GM18858 (cell line): Measurements from ENCODE around the gene CFTR.

Experiments
- ATAC-seq: cut with Tn5 transposase; IDR thresholded peaks from one replicate; pipeline ENCODE4 v1.9.1; 2021; ENCODE audit not compliant: unreplicated experiment

The CFTR gene

GRCh38 chr7:117645481-117646165 is 165.8 kb downstream of the CFTR start:
- ATAC-seq, result no peak

DNA sequence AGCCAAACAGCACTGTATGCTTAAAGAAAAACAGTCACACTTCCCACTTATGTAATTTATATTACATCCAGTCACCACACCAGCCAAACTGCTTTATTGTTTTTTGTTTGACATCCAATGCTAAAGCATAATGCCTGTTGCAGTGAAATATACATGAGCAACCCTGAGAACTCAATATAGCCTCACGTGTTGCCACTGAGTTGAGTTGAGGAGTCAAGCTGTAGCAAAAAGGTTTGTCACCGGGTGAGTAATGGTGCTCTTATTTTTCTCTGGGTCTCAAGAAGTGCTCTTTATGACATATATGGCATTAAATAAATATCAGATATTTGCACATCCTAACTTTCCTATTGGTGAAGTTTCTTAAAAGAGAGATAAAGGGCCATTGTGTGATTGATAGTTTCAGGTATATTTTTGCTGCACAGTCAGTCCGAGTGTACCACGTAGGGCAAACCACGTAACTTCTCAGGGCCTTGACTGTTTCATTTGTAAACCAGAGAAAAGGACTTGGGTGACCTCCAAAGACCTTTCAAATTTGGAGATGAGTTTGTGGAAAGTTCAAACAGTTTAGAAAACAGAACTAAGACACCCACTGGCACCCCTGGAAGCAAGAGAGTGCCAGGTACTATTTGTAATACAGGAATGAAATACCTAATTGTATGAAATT is 168.5 kb downstream of the CFTR start:
- no peak for ATAC-seq

DNA sequence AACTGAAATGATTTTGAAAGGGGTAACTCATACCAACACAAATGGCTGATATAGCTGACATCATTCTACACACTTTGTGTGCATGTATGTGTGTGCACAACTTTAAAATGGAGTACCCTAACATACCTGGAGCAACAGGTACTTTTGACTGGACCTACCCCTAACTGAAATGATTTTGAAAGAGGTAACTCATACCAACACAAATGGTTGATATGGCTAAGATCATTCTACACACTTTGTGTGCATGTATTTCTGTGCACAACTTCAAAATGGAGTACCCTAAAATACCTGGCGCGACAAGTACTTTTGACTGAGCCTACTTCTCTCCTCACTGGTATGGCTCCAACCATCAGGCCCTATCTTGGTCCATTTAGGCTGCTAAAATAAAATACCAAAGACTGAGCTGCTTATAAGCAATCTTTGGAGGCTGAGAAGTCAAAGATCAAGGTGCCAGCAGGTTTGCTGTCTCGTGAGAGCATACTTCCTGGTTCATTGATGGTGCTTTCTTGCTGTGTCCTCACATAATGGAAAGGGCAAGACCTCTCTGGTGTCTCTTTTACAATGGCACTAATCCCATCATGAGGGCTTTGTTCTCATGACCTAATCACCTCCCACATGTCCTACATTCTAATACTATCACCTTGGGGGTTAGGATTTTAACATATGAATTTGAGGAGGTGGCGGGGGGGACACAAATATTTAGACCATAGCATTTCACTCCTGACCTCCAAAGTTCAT is 173.3 kb downstream of the CFTR start:
- no peak for ATAC-seq

DNA sequence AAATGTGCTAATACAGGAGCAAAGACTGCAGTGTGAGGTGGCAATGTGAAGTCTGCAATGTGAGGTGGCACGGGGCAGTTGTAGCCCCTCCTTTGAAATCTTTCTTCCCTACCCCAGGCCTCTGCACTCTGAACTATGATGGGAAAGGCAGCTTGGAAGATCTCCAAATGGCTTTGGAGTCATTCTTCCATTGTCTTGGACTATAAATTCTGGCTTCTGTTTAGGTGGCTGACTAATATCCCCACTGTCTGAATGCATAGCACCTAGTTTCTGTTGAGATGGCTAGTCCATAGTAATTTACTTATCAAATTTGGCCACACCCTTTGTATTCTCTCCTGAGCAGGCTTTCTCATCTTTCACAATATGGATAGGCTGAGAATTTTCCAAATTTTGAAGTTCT is 175.0 kb downstream of the CFTR start:
- ATAC-seq, result no peak

DNA sequence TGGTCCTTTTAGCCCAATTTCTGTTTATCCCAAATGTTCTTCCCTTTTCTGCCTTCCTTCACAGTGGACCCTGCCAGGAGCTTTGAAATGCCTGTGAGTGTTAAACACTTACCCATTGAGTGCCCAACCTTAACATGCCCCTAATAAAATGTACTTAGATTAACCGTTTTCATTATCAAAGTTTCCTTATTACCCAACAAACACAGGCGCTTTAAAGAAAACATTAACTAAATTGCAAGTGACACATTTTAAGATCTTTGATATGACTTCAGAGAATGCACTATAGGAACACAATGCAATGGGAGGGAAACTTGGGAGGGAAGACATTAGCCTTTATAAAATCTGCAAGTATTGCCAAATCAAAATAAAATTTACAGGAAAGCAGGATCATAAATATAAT is 177.0 kb downstream of the CFTR start:
- ATAC-seq, result no peak

DNA sequence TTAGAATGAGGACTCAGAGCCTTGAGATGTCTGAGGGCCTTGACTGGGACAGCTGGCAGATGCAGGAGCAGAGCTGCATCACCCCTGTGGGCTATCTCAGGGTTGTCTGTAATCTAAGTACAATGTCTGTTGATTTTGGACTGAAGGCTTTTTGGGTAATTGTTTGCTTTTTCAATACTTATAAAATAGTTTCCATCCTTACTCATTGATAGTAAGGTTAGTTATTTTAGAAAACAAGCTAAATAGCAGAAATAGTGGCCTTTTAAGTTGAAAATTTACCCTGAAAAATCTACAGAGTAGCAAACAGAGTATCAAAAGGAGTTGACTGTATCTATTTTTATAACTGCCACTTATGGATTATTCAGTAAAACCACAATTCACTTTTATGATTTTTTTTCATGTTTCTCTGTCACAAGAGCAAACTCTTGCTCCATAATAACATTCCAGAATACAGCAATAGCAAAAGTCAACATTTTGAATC is 179.7 kb downstream of the CFTR start:
- no peak for ATAC-seq

DNA sequence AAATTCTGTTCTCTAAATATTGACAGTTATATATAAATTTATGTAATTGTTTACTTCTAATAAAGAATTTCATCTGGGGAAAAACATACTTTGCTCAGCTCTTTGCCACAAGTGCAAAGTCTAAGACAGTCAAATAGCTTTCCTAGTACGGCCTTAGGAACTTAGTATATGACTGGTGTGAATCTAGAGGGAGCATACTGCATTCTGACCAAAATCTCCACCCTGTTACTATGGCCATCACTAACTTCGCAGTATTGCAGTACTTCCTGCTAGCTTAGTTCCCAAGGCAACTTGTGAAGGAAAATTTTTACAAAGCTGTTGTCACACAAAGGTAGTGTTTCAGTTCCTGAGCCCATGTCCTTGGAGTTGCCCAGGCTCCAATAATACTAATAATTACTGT is 181.5 kb downstream of the CFTR start:
- ATAC-seq, result no peak

DNA sequence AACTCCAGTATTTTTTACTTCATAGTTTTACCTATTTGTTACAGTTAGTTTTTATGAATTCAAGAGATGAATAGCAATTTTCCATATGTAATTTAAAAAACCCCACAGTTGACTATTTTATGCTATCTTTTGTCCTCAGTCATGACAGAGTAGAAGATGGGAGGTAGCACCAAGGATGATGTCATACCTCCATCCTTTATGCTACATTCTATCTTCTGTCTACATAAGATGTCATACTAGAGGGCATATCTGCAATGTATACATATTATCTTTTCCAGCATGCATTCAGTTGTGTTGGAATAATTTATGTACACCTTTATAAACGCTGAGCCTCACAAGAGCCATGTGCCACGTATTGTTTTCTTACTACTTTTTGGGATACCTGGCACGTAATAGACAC is 184.2 kb downstream of the CFTR start:
- no peak for ATAC-seq

GRCh38 chr7:117665368-117665767 is 185.5 kb downstream of the CFTR start:
- ATAC-seq, result no peak

- ATAC-seq, result no peak
Measured at GRCh38 chr7:117666031-117666430, 186.2 kb downstream of the CFTR start.

DNA sequence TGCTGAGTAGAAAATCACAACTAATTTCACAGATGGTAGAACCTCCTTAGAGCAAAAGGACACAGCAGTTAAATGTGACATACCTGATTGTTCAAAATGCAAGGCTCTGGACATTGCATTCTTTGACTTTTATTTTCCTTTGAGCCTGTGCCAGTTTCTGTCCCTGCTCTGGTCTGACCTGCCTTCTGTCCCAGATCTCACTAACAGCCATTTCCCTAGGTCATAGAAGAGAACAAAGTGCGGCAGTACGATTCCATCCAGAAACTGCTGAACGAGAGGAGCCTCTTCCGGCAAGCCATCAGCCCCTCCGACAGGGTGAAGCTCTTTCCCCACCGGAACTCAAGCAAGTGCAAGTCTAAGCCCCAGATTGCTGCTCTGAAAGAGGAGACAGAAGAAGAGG is 186.9 kb downstream of the CFTR start:
- ATAC-seq, result no peak

- no peak for ATAC-seq
Measured at GRCh38 chr7:117667456-117667855, 187.6 kb downstream of the CFTR start.

- ATAC-seq, result no peak
Measured at GRCh38 chr7:117669818-117670217, 190.0 kb downstream of the CFTR start.

GRCh38 chr7:117672453-117672852 is 192.6 kb downstream of the CFTR start:
- ATAC-seq, result no peak

GRCh38 chr7:117673367-117673766 is 193.5 kb downstream of the CFTR start:
- no peak for ATAC-seq

DNA sequence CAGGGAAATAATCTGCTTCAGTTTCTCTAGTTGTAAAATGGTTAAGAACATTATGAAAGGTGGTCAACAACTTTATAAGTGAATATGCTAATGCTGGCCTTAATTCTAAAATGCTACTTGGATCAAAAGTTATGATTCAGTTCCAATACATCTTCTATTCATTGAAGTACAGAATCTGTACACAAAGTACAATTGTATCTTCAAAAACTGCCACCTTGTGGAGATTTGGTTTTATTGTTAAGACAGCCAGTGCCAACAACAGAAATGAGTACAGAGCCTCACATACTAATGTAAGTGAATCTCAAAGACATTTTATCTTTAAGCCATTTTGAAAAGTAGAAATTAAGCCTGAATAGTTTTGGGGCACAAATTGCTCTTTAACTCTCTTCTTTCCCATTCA is 194.0 kb downstream of the CFTR start:
- ATAC-seq, result no peak

GRCh38 chr7:117674617-117675016 is 194.8 kb downstream of the CFTR start:
- no peak for ATAC-seq

DNA sequence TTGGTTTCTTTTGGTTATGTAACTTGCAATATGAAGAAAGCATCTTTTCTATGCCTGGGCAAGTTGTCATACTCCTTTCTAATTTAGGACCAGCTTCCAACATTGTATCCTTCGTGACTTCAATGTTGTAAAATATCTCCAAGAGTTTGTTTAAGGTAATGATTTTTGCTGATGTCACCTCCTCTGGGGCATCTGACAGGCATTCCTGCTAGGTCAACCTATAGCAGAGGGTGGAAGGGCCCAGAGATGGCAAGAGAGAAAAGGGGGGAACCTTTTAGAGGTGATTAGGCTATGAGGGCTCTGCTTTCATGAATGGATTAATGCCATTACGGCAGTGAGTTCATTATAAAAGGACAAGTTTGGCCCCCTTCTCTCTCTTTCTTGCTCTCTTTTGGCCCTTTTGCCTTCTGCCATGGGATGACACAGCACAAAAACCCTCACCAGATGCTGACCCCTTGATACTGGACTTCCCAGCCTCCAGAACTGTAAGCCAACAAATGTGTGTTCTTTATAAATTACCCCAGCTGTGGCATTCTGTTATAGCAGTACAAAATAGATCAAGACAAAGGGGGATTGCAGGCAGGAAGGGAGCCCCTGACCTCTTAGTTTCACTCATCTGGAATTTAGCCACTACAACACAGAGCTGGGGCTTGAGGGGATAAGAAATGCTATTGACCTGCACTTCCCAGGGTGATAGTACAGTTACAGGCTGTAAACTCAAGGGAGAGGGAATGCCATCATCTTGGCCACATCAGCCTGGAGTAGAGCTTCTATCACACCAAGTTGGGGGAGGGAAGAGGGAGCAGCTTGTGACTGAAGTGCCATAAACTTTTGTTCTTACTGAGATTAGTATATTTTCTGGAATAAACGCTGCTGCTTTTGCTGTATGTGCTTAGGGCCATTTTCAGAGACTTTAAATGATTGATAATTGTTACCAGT is 195.9 kb downstream of the CFTR start:
- no peak for ATAC-seq

DNA sequence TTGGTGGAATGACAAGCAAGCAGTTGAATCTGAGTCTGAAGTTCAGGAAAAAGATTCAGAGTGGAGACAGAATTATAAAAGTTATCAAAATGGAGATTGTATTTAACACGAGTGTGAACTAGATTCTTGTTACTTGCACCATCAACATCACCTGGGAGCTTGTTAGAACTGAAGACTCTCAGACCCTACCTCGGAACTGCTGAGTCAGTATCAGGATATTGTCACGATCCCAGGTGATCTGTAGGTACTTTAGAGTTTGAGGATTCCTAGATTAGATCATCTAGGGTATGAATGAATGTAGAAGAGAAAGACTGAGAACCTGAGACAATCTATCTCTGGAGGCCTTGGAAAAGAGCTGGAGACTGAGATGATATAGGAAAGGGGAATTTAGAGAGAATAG is 199.3 kb downstream of the CFTR start:
- ATAC-seq, result no peak

DNA sequence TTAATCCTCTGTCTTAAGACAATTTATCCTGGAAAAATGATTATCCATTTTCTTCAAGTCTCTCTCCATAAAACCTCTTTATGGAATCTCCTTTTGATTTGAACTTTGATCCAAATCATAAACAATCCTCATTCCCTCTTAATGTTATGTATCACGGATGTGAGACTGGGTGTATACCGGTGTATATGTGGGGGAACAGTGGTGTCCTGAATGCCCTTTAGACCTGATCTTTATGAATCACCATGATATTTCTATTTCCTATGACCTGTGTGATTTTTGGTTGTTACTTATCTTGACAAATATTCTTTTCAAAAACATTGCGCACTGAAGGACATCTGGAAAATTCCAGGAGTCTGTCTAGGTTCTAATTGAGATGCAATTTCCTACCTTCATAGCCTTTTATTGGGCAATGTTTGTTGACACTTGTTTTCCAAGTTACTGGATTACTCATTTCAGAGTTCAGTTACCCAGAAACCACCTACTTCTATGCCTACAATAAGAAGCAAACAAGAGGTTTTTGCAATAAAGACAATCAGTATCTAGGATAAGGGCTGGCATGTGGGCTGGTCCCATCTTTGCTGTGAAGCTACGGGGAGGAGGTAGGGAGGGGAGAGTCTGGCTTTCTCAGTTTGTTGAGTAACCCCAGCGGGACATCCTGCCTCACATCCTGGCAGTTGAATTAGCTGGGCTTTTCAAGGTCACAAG is 203.0 kb downstream of the CFTR start:
- no peak for ATAC-seq
